G401 (cell line): ENCODE measurements around the gene GALR3. TPM values are rescaled to one million over a fixed set of nuclear protein-coding genes. Genes with fewer than 3 reads are reported as not detected.

ENCODE experiments used
- DNase-seq: peaks from one replicate; pipeline ENCODE4 v3.0.0-alpha.2; 2015; ENCODE audit warnings: low spot score
- in situ Hi-C: cut with HindIII; loops from 2 replicates; pipeline ENCODE4 v1.10.0; 2016; ENCODE audit warnings: low sequenced_read_pairs, mixed read lengths
- total RNA-seq: library from RNA; depleted of rRNA; stranded (reverse); fragments of >200 nt; shearing (Covaris generic); gene quantifications from 2 replicates; pipeline ENCODE4 v1.2.3, GENCODE V29; 2014

GALR3 gene
- total RNA-seq, 1 experiment from 2014 or later = not detected

DNA sequence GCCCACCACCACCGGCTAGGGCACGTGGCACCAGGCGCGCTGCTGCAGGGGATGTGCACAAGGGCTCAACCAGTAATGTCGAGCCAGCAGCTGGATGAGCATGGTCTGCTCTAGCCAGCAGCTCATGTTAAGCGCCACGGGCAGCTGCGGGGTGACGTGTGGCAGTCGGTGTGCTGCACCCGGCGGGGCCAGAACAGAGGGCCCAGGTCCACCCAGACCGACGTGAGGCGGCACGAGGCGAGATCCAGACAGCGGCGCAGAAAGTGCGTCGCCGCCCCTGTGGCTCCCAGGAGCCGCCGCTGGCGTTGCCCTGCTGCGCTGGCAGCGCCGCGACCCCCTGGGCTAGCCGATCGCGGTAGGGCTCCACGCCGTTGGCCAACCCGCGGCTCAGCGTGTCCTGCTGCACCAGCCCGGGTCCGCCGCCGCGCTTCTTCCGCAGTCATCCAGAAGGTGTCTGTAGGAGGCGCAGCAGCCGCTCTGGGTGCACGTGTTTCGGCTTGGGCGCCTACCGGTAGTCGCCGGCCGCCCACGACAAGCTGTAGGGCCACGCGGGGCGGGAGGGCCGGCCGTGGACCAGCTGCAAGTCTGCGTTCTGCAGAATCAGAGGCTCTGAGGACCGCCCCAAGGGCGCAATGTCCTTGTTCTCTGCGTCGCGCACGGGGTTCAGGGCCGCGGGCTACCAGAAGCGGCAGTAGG is 4.6 kb upstream of the GALR3 start:
- peak; percentile 40 for DNase-seq
- in situ Hi-C loops = loop anchor here (5.0 kb wide), 1 partner anchor 46 kb away; no protein-coding TSS in a partner anchor

DNA sequence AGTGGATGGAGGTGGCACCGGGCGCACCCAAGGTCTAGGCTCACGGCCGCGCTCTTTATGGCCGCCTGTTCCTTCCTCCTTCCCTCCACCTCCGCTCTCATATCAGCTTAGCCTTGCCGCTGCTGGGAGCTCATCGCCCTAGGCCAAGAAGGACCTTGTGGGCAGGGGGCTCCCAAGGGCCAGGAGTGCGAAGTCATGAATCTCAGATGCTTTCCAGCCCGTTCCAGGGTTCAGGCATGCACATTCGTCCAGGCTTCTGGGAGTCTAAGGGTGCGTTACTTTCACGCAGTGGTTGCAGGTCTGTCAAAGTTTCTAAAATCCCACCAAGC is 4.1 kb upstream of the GALR3 start:
- in situ Hi-C loops = loop anchor here (5.0 kb wide), 1 partner anchor 47 kb away; no protein-coding TSS in a partner anchor
- DNase-seq = no peak

DNA sequence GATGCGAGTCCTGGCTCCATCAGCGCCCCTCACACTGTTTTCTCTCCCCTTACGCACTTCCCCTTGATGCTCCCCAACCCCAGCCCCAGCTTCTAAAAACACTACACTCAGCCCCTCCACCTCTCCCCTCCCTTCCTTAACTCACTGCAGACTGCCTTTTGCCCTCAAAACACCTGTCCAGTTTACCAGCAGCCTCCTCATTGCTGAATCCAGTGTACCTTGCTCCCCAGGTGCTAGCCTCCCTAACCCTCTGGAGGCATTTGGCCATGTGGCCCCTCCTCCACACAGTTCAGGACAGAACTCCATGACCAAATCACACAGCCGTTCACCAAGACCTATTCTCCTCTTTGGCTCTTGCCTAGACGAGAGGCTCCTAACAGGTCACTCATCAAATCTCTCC is 2.8 kb upstream of the GALR3 start:
- no peak for DNase-seq
- in situ Hi-C loops = no loop called here

DNA sequence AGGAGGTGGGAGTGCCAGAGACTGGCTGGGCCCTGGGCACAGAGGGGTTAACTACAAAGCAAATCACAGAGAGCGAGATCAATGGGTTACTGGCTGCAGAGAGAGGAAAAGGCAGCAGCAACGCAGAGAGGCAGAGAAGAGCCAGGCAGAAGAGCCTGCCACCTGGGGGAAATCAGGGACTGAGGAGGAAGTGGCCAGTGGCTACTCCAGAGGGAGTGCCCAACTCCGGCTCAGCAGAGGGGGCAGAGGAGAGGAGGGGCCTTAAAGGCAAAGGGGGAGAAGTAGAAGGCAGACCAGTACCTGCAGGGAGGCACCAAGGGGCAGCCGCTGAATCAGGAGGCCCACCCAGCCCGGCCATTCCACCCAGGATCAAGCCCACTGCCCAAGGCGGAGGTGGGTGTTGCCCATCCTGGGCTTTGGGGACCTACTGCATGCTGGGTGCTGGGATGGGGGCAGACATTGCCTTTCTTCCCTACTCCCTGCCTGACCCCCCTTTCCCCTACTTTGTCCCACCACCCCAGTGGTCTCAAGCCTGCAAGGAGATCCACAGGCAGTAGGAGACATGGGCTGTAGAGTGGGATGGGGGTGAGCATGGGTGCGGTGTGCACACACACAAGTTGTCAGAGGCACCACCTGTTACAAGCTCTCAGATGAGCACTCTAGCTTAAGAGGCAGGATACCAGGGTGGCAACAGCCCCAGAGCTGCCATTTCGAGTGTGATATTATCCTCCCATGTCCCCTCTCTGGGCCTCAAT is 926 bp upstream of the GALR3 start:
- DNase-seq = no peak
- in situ Hi-C loops = no loop called here

DNA sequence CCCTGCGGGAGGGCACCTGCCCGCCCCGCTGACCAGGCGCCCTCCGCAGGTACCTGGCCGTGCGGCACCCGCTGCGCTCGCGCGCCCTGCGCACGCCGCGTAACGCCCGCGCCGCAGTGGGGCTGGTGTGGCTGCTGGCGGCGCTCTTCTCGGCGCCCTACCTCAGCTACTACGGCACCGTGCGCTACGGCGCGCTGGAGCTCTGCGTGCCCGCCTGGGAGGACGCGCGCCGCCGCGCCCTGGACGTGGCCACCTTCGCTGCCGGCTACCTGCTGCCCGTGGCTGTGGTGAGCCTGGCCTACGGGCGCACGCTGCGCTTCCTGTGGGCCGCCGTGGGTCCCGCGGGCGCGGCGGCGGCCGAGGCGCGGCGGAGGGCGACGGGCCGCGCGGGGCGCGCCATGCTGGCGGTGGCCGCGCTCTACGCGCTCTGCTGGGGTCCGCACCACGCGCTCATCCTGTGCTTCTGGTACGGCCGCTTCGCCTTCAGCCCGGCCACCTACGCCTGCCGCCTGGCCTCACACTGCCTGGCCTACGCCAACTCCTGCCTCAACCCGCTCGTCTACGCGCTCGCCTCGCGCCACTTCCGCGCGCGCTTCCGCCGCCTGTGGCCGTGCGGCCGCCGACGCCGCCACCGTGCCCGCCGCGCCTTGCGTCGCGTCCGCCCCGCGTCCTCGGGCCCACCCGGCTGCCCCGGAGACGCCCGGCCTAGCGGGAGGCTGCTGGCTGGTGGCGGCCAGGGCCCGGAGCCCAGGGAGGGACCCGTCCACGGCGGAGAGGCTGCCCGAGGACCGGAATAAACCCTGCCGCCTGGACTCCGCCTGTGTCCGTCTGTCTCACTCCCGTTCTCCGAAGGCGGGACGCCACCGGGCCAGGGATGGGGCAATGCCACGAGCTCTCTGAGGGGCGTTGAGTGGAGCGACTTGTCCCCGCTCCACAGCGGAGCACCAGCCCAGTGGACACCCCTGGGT is 1.8 kb downstream of the GALR3 start:
- no peak for DNase-seq
- in situ Hi-C loops = no loop called here

DNA sequence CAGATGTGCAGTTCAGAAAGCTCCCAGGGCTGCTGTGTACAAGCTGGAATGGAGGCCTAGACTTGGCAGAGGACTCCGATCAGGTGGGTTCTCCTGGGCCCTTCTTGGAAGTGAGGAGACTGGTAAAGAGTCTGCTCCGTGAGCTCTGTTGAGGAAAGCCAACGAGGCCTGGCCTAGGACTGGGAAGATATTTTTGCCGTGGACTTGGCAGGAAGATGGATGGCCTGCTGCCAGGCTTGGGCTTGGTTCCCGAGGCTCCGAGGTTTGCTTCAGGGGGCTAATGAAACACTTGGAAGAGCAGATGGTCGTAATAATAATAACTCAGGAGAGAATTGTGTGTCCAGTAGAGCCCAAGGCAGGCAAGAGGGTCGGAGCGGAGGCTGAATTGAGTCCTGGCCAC is 3.9 kb downstream of the GALR3 start:
- peak; percentile 98 for DNase-seq
- in situ Hi-C loops = no loop called here

DNA sequence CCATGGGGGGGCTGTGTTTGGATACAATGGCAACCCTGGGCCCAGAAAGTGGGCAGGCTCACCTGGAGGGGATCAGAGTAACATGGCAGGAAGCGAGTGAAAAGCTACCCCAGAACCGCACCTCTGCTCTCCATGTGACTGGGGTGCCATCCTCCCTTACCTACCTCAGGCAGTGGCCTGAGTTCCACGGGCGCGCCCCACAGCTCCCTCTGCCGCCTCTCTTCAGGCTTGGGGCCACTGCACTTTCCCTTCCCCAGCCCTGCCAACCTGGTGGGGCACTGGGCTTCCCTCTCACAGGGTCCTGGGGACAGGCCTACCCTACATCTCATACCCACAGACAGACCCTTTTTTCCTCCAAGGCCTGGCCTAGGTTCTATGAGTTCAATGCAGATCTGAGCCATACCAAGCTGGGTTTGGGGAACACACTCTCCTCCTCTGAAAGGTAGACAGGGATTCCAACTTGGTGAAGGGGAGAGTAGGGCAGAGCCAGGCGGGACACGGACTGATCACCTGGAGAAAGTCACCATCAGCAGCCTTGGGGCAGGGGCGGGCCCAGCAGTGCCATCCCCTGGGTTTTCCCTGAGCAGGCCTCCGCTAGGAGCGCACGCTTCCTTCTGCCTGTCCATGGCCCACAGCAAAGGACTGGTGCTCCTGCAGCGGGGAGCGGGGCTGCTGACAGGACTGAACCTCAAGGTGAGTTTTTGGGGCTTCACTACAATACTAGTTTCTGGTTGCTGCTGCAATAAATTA is 7.1 kb downstream of the GALR3 start:
- DNase-seq = no peak
- in situ Hi-C loops = no loop called here

DNA sequence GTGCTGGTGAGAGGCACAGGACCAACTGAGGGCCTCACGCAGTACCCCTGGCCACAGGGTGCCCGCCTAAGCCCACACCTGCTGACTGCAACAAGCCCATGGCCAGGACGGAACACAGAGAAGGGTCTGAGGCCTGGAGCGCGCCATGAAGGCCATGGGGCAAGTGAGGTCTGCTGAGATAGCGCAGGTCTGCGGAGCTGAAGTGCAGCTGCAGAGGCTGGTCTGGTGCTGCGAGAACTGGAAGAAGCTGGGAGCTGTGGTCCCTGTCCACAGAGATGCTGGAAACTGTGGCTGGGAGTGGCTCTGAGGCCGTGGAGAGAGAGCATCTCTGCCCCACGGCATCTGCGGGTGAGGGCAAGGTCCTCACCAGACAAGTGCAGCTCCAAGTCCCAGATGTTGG is 8.3 kb downstream of the GALR3 start:
- in situ Hi-C loops = no loop called here
- no peak for DNase-seq

DNA sequence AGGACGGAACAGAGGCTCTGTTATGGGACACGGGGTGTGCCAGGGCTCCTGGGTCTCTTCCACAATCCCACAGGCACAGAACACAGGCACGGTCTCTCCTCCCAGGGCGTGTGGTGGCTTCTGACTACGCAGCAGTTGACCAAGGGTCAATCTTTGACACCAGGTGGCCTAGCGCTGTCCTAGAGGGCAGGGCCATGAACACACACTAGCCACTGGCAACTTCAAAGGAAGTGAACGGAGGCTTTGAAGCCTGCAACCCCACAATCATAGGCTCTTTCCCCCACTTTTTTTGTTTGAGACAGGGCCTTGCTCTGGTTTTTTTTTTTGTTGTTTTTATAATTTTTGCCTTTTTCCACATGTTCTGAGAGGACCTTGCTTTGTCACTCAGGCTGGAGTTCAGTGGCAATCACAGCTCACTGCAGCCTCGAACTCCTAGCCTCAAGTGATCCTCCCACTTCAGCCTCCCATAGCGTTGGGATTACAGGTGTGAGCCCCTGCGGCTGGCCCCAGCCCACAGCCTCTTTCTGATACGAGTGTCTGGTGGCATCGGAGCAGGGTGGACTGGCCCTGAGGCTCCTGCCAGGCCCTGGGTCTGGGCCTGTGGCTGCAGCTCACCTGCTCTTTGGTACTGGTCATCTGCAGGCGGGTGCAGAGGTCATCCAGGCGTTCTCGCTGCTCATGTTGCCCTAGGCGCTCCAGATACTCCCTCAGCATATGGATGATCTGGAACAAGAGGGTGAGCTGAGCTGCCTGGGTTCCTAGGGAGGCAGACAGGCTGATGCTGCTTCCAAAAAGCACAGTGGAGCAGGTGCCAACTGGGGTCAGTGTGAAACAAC is 9.1 kb downstream of the GALR3 start:
- no peak for DNase-seq
- in situ Hi-C loops = no loop called here

DNA sequence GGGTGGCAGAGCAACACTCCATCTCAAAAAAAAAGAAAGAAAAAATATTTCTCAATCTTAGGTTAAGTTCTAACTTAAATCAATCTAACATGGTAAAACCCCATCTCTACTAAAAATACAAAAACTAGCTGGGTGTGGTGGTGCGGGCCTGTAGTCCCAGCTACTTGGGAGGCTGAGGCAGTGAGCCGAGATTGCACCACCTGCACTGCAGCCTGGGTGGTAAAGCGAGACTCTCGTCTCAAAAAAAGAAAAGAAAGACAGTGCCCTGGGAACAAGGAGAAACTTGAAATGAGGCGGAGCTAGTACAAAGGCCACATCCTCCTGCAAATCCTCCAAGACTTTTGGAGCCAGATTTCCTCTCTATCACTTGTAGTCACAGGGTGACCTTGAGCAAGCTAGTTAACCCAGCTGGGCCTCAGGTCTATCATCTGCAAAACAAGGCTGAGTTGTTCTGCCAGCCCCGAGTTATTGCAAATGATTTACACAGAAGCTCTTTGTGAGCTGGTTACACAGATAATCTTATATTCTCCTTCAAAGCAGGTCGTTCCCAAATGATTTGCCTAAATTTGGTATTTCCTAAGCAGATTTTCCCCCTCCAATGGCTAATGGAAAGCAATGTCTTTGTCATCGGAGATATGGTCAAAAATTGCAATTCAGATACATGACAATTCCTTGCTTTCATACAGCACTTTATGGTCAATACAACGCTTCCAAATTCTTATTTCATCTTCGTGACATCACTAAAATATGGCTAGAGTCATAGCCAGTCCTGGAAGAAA is 19.0 kb downstream of the GALR3 start:
- in situ Hi-C loops = no loop called here

DNA sequence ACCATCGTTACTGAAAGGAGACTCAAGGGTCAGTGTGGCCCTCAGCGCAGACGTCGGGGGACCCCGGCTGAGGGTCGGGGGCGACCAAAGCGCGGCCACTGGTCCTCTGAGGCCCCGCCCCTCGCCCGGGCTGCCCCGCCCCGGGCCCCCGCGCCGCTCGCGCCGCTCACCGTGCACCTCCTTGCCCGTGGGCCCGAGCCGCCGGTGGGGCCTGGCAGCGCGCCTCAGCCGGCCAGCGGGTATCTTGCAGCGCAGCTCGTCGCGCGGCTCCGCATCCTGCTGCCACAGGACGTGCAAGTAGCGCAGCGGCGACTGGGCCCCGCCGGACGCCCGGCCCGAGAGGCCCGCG is 20.5 kb downstream of the GALR3 start:
- no peak for DNase-seq
- in situ Hi-C loops = no loop called here

More for the DNA sequence above, 19.0 kb downstream of the GALR3 start:
- no peak for DNase-seq

DNA sequence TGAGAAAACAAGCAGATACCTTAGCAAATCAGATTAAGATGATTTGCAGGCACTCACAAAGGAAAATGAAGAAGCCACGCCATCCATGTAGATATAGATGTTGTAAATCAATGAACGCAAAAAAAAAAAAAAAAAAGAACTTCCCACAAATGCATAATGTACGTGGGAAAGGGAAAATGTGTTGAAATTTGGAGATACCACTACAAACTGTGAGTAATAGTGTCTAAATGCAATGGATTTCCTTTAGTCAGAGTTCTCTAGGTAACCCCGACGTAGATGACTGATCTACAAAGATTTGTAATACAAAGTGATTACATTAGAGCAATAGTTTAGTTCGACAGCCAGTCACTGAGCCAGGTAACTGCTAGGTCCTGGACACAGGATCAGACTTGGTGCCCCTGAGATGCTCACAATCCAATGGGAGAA is 21.7 kb downstream of the GALR3 start:
- DNase-seq = no peak
- in situ Hi-C loops = no loop called here

DNA sequence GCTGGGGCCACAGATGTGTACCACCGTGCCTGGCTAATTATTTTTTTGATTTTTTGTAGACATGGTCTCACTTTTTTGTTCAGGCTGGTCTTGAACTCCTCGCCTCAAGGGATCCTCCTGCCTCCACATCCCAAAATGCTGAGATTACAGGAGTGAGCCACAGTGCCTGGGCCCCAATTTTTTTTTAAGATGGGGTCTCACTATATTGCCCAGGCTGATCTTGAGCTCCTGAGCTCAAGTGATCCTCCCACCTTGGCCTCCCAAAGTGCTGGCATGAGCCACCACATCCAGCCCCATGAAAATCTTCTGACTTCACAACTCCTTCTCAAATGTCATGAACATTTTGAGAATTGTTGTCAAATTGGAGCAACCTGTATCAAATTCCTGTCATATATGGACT is 23.3 kb downstream of the GALR3 start:
- no peak for DNase-seq
- in situ Hi-C loops = no loop called here

DNA sequence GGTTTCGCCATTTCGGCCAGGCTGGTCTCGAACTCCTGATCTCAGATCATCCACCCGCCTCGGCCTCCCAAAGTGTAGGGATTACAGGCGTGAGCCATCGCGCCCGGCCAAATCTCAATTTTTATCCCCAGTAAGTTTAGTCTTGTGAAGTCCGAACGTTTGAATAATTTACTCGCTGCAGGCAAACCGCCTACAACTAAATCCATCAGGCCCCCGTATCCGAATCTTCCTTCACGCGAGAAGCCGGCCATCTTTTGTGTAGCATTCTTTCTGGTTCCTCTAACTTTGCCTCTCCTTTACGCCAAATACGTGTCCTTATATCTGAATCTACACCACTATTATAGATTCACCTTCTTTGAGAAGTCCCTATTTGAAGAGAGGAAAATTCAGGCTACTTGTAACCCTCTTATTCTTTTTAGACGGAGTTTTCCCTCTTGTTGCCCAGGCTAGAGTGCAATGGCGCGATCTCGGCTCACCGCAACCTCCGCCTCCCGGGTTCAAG is 25.5 kb downstream of the GALR3 start:
- DNase-seq = peak; percentile 29
- in situ Hi-C loops = no loop called here

DNA sequence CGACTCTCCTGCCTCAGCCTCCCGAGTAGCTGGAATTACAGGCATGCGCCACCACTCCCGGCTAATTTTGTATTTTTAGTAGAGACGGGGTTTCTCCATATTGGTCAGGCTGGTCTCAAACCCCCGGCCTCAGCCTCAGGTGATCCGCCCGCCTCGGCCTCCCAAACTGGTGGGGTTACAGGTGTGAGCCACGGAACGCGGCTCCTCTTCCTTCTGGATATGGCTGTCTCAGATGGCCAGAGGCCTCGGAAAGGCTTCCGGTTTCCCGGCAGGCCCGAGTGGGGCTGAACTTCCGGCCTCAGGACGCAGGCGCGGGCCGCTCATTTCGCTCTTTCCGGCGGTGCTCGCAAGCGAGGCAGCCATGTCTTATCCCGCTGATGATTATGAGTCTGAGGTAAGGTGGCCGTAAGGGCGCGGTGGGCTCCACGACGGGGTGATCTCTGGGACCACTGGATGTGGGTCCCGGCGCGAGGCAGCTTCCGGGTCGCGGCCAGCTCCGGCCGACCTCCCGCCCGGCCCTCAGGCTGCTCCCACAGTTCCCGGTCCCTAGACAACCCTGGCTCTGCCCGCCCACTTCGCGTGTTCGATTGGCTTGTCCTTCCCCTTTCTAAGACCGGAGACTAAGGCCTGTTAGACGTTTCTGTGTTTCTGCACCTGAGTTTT is 26.0 kb downstream of the GALR3 start, which contains the start of gene EIF3L:
Gene EIF3L, plus strand, starts transcription at position 331 of the 663 bp plus-strand sequence. Its CDS starts 31 bp downstream, at position 362.
- in situ Hi-C loops = no loop called here
- peak; percentile 93 for DNase-seq

DNA sequence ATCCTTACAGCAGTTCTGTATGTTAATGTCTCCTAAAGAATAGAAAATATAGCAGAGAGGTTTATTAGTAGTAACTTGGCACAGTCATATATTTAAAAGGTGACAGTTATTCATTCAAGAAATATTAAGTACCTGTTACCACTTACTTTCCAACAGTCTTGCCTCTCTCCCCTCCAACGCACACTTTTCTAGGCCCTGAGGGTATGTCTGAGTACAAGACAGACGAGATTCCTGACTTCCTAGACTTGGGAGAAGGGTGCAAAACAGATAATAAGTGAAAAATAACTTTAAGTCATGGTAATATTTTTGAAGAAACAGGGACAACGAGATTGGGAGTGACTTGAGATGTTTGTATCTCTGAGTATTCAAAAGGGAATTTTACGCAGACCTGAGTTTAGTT is 27.6 kb downstream of the GALR3 start:
- in situ Hi-C loops = loop anchor here (25.0 kb wide), 1 partner anchor 112 kb away; the partner anchor contains the start of genes C22orf23 and POLR2F
- no peak for DNase-seq

DNA sequence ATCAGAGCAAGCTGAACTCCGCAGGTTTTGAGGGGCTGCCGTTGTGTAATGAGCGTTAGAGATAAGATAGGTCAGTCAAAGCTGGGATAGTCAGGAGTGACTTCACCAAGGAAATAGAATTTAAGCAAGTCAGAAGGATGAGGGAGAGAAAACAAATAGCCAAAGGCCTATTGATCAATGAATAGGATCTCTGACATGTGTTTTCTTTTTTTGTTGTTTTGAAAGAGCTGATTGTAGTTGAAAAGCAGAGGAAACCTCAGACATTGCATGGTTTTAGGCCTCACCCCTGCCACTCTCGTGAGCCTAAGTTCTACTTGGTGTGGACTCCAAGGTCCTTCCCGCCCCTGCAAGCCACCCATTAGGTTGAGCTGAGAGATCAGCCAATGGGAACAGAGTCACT is 29.2 kb downstream of the GALR3 start:
- no peak for DNase-seq
- in situ Hi-C loops = loop anchor here (25.0 kb wide), 1 partner anchor 110 kb away; the partner anchor contains the start of genes C22orf23 and POLR2F
